GM10248 (cell line): ENCODE results near the gene LDLRAD3.
"Not testable (repeated sequence)": the region's sequence is repeated elsewhere in the genome, so short reads cannot be mapped to it uniquely, and the experiment has no call there.

ENCODE experiments used
- CTCF ChIA-PET: fragments of 300-600 bp; sonication (Branson Sonifier 250); formaldehyde crosslinking; extraction: SDS; loops from one replicate; lab custom pipeline; 2021; ENCODE audit warnings: antibody characterized with exemption; lab: Yijun Ruan, JAX
- POLR2A ChIA-PET: fragments of 350-650 bp; sonication (Branson Sonifier 250); formaldehyde crosslinking; extraction: SDS; loops from one replicate; lab custom pipeline; 2020; ENCODE audit warnings: antibody characterized with exemption; lab: Yijun Ruan, JAX
- DNase-seq: peaks from one replicate; pipeline ENCODE4 v3.0.0; 2012; ENCODE audit errors: extremely low spot score
- TF ChIP-seq, protein P1 (sequence below): IDR thresholded peaks from 2 replicates; pipeline ENCODE4 v1.5.1; 2012; ENCODE audit warnings: mild to moderate bottlenecking, low read depth; ENCODE audit errors: extremely low read depth, missing control alignments, control extremely low read depth

The LDLRAD3 gene

GRCh38 chr11:35907648-35908431 is 36.0 kb upstream of the LDLRAD3 start:
- ChIA-PET POLR2A (no interaction called here), CTCF (interaction anchor here (2.1 kb wide), 1 partner anchor 11 kb away, joined by 5 read pairs; no protein-coding TSS in a partner anchor)
- DNase-seq = peak; percentile 50
- TF ChIP-seq, protein P1, sequence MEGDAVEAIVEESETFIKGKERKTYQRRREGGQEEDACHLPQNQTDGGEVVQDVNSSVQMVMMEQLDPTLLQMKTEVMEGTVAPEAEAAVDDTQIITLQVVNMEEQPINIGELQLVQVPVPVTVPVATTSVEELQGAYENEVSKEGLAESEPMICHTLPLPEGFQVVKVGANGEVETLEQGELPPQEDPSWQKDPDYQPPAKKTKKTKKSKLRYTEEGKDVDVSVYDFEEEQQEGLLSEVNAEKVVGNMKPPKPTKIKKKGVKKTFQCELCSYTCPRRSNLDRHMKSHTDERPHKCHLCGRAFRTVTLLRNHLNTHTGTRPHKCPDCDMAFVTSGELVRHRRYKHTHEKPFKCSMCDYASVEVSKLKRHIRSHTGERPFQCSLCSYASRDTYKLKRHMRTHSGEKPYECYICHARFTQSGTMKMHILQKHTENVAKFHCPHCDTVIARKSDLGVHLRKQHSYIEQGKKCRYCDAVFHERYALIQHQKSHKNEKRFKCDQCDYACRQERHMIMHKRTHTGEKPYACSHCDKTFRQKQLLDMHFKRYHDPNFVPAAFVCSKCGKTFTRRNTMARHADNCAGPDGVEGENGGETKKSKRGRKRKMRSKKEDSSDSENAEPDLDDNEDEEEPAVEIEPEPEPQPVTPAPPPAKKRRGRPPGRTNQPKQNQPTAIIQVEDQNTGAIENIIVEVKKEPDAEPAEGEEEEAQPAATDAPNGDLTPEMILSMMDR = no peak

DNA sequence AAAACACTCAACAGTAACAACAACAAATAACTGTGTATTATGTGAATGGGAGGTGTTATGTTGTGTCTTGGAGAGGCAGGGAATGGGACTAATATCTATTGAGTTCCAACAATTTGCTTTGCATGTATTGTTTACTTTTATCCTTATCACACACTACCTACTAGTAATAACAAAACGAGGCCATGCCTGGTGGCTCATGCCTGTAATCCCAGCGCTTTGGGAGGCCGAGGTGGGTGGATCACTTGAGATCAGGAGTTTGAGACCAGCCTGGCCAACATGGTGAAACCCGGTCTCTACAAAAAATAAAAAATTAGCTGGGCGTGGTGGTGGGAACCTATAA is 35.5 kb upstream of the LDLRAD3 start:
- CTCF ChIA-PET, POLR2A ChIA-PET, DNase-seq: not testable (repeated sequence)

DNA sequence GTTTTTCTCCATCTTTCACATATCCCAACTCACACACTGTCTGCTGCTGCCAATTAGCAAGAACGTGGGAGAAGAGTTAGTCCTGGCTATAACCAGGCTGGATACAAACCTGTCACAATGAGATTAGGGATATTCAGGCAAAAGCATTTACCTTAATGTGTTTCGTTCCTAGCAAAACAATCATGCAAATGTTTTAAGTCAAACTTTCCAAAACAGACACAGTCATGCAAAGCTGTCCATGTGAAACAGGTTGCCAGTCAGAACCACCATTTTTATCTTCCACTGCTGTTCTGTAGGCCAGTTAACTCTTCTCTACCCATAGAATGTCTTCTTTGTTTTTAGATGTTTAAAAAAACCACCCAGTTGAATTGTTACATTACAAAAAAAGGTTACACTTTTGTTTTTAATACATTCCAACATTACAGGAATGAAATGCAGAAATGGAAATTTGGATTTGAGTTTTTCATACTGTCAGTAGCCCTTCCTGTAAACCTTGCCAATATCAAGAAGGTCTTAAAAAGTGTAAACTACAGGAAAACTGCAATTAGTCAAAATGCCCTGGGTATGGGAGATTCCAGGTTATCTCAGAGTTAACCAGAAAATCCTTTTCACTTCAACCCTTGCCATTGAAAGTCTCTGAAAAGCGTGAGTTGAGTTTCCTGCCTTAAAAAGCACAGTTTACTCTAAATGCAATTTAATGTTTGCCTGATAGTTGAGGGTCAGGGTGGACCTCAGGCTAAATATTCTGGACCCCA is 34.2 kb upstream of the LDLRAD3 start:
- ChIA-PET POLR2A (no interaction called here), CTCF (no interaction called here)
- TF ChIP-seq, protein P1 = no peak
- no peak for DNase-seq

DNA sequence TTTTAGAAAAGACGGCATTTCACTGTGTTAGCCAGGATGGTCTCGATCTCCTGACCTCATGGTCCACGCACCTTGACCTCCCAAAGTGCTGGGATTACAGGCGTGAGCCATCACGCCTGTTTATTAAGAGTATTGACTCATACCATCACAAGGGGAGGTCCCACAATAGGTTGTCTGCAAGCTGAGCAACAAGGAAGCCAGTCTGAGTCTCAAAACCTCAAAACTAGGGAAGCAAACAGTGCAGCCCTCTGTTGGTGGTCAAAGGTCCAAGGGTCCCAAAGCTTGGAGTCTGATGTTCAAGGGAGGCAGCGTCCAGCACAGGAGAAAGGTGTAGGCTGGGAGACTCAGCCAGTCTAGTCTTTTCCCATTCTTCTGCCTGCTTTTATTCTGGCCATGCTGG is 32.8 kb upstream of the LDLRAD3 start:
- CTCF ChIA-PET = no interaction called here
- DNase-seq = no peak
- TF ChIP-seq, protein P1 = no peak
- POLR2A ChIA-PET = no interaction called here

DNA sequence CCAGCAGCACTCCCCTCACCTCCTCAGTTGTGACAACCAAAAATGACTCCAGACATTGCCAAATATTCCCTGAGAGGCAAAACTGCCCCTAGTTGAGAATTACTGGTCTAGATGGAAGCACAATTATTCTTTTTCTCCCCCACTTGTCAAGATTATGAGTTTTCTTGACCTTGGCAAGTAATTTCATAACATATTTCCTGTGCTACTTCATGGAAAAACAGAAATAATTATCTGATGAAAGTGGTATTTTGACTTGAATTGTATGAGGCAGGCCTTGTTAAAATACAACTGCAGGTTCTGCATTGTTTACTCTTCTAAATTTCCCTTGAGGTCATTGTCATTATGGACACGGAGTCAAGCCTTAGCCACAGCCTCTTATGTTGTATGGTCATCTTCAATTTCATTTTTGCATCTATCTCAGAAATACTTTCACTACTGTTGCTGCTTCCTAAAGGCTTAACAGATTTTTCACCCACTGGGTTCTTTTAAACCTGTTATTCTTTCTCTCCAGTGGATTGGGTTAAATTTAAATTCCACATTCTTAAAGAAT is 32.2 kb upstream of the LDLRAD3 start:
- POLR2A ChIA-PET = no interaction called here
- no peak for DNase-seq
- CTCF ChIA-PET = no interaction called here
- TF ChIP-seq, protein P1 = no peak

DNA sequence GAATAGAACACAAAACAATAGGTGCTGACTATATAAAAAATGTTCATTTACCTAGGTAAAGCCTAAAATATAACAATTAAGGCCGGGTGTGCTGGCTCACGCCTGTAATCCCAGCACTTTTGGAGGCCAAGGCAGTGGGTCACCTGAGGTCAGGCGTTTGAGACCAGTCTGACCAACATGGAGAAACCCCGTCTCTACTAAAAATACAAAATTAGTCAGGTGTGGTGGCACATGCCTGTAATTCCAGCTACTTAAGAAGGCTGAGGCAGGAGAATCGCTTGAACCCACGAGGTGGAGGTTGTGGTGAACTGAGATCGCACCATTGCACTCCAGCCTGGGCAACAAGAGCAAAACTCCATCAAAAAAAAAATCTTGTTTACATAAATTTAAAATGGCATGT is 31.4 kb upstream of the LDLRAD3 start:
- DNase-seq, POLR2A ChIA-PET, CTCF ChIA-PET: not testable (repeated sequence)

- POLR2A ChIA-PET = no interaction called here
- TF ChIP-seq, protein P1 = no peak
- no peak for DNase-seq
- CTCF ChIA-PET = no interaction called here
Observed at GRCh38 chr11:35912883-35913624, 30.8 kb upstream of the LDLRAD3 start.
